ENCODE results near the gene MISP. TPM values are rescaled to one million over a fixed set of nuclear protein-coding genes. Genes with fewer than 3 reads are reported as not detected.

Gene MISP
- total and polyA plus RNA-seq, 12 donors, result 0.01 TPM; not detected in 11

Small RNA genes within 50 kb of the gene (microRNA-seq; reads per million reads assigned to microRNA genes)
- gene MIR3187, result 0.60 to 1.0 reads per million in 2 donors
- 0.51 to 0.60 reads per million in 2 donors for gene MIR4745

Other genes with a start within 250 kb of the MISP start
- gene TPGS1, start 243.6 kb upstream of the MISP start, total RNA-seq, result 10 to 100 TPM in 6 of 10 donors, 1 to 10 TPM in 4; 7.1 to 13.5 (median 10.2) TPM
- 10 to 100 TPM; 22.1 to 22.2 TPM for gene TPGS1, start 243.6 kb upstream of the MISP start, polyA plus RNA-seq
- 100 to 1,000 TPM in 2 of 10 donors, 10 to 100 TPM in 8; 70.2 to 116 (median 76.7) TPM for gene CDC34, start 219.4 kb upstream of the MISP start, total RNA-seq
- gene CDC34, start 219.4 kb upstream of the MISP start, polyA plus RNA-seq, result 100 to 1,000 TPM; 120 to 162 TPM
- 1 to 10 TPM in 1 of 10 donors, under 1 TPM in 3, not detected in 6; 0.25 to 2.7 (median 0.37) TPM for gene GZMM, start 207.1 kb upstream of the MISP start, total RNA-seq
- gene GZMM, start 207.1 kb upstream of the MISP start, polyA plus RNA-seq, result under 1 TPM in 1 of 2 donors, not detected in 1; 0.46 TPM
- 1,000 to 10,000 TPM; 1,225 to 2,457 (median 1,705) TPM for gene BSG, start 178.5 kb upstream of the MISP start, total RNA-seq
- gene BSG, start 178.5 kb upstream of the MISP start, polyA plus RNA-seq, result 1,000 to 10,000 TPM in 1 of 2 donors, 100 to 1,000 TPM in 1; 829 to 5,252 TPM
- 10 to 100 TPM in 1 of 10 donors, 1 to 10 TPM in 9; 1.9 to 10.7 (median 5.1) TPM for gene HCN2, start 161.2 kb upstream of the MISP start, total RNA-seq
- 1 to 10 TPM in 1 of 2 donors, under 1 TPM in 1; 0.90 to 4.7 TPM for gene HCN2, start 161.2 kb upstream of the MISP start, polyA plus RNA-seq
- gene POLRMT, start 117.6 kb upstream of the MISP start, total RNA-seq, result 10 to 100 TPM; 37.2 to 61.7 (median 45.3) TPM
- gene POLRMT, start 117.6 kb upstream of the MISP start, polyA plus RNA-seq, result 100 to 1,000 TPM in 1 of 2 donors, 10 to 100 TPM in 1; 43.2 to 159 TPM
- under 1 TPM in 5 of 10 donors, not detected in 5; 0.20 to 0.36 (median 0.30) TPM for gene FGF22, start 111.2 kb upstream of the MISP start, total RNA-seq
- under 1 TPM; 0.16 to 0.44 TPM for gene FGF22, start 111.2 kb upstream of the MISP start, polyA plus RNA-seq
- gene RNF126, start 87.9 kb upstream of the MISP start, total RNA-seq, result 10 to 100 TPM; 20.3 to 43.6 (median 22.5) TPM
- 10 to 100 TPM; 27.1 to 46.1 TPM for gene RNF126, start 87.9 kb upstream of the MISP start, polyA plus RNA-seq
- gene FSTL3, start 74.7 kb upstream of the MISP start, total RNA-seq, result 100 to 1,000 TPM in 3 of 10 donors, 10 to 100 TPM in 7; 33.4 to 153 (median 77.3) TPM
- gene FSTL3, start 74.7 kb upstream of the MISP start, polyA plus RNA-seq, result 100 to 1,000 TPM; 118 to 279 TPM
- not detected for gene PRSS57, start 55.7 kb upstream of the MISP start, total RNA-seq
- gene PRSS57, start 55.7 kb upstream of the MISP start, polyA plus RNA-seq, result under 1 TPM in 1 of 2 donors, not detected in 1; 0.06 TPM
- gene PALM, start 42.2 kb upstream of the MISP start, total RNA-seq, result 10 to 100 TPM; 12.5 to 33.0 (median 17.7) TPM
- 10 to 100 TPM; 18.9 to 36.7 TPM for gene PALM, start 42.2 kb upstream of the MISP start, polyA plus RNA-seq
- gene PTBP1, start 46.3 kb downstream of the MISP start, total RNA-seq, result 100 to 1,000 TPM in 1 of 10 donors, 10 to 100 TPM in 9; 46.2 to 106 (median 56.8) TPM
- 10 to 100 TPM; 48.2 to 74.3 TPM for gene PTBP1, start 46.3 kb downstream of the MISP start, polyA plus RNA-seq
- not detected for gene PLPPR3, start 70.8 kb downstream of the MISP start, total RNA-seq
- gene PLPPR3, start 70.8 kb downstream of the MISP start, polyA plus RNA-seq, result not detected
- gene AZU1, start 76.7 kb downstream of the MISP start, total RNA-seq, result 1 to 10 TPM in 1 of 10 donors, not detected in 9; 1.7 TPM
- under 1 TPM in 1 of 2 donors, not detected in 1; 0.06 TPM for gene AZU1, start 76.7 kb downstream of the MISP start, polyA plus RNA-seq
- gene PRTN3, start 89.9 kb downstream of the MISP start, total RNA-seq, result not detected
- gene PRTN3, start 89.9 kb downstream of the MISP start, polyA plus RNA-seq, result under 1 TPM in 1 of 2 donors, not detected in 1; 0.12 TPM
- gene ELANE, start 101.2 kb downstream of the MISP start, total RNA-seq, result 1 to 10 TPM in 3 of 10 donors, under 1 TPM in 4, not detected in 3; 0.26 to 2.8 (median 0.76) TPM
- gene ELANE, start 101.2 kb downstream of the MISP start, polyA plus RNA-seq, result 1 to 10 TPM; 3.0 to 5.4 TPM
- gene CFD, start 108.6 kb downstream of the MISP start, total RNA-seq, result 100 to 1,000 TPM in 4 of 10 donors, 10 to 100 TPM in 6; 21.1 to 326 (median 72.5) TPM
- gene CFD, start 108.6 kb downstream of the MISP start, polyA plus RNA-seq, result 100 to 1,000 TPM; 567 to 583 TPM
- 10 to 100 TPM; 17.6 to 37.4 (median 26.2) TPM for gene MED16, start 142.1 kb downstream of the MISP start, total RNA-seq
- 10 to 100 TPM; 31.0 to 42.9 TPM for gene MED16, start 142.1 kb downstream of the MISP start, polyA plus RNA-seq
- not detected for gene RNU6-9, start 142.4 kb downstream of the MISP start, total RNA-seq
- not detected for gene RNU6-9, start 142.4 kb downstream of the MISP start, polyA plus RNA-seq
- 10 to 100 TPM; 16.3 to 30.6 (median 19.9) TPM for gene R3HDM4, start 162.1 kb downstream of the MISP start, total RNA-seq
- gene R3HDM4, start 162.1 kb downstream of the MISP start, polyA plus RNA-seq, result 10 to 100 TPM; 34.5 to 49.8 TPM
- gene KISS1R, start 166.2 kb downstream of the MISP start, total RNA-seq, result not detected
- not detected for gene KISS1R, start 166.2 kb downstream of the MISP start, polyA plus RNA-seq
- 10 to 100 TPM in 1 of 10 donors, 1 to 10 TPM in 9; 3.0 to 11.7 (median 5.3) TPM for gene ARID3A, start 174.9 kb downstream of the MISP start, total RNA-seq
- gene ARID3A, start 174.9 kb downstream of the MISP start, polyA plus RNA-seq, result 1 to 10 TPM; 3.7 to 4.2 TPM
- 10 to 100 TPM; 17.3 to 25.0 (median 20.3) TPM for gene WDR18, start 233.2 kb downstream of the MISP start, total RNA-seq
- gene WDR18, start 233.2 kb downstream of the MISP start, polyA plus RNA-seq, result 10 to 100 TPM; 44.0 to 66.4 TPM
- under 1 TPM in 3 of 10 donors, not detected in 7; 0.08 to 0.10 (median 0.09) TPM for gene GRIN3B, start 249.3 kb downstream of the MISP start, total RNA-seq
- gene GRIN3B, start 249.3 kb downstream of the MISP start, polyA plus RNA-seq, result under 1 TPM in 1 of 2 donors, not detected in 1; 0.01 TPM

Data from heart right ventricle (tissue), 12 donors.